ENCODE measurements around the gene ERF. TPM values are rescaled to one million over a fixed set of nuclear protein-coding genes. Genes with fewer than 3 reads are reported as not detected.
A peak's percentile ranks its signal among the peaks of the same experiment; 100 is the strongest.

The ERF gene
- polyA plus RNA-seq, 4 donors = 70.7 to 94.4 (median 71.8) TPM

DNA sequence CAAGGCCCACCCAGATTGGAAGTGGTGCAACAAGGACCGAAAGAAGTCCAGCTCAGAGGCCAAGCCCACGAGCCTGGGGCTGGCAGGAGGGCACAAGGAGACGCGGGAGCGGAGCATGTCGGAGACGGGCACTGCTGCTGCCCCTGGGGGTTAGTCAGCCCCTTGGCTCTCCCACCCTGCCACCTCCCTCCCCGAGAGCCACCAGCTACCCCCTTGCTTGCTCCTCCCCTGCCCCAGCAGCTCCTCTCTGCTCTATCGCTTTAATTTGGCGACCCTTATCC is 32.8 kb upstream of the ERF start:
- DNase-seq (ENCODE audit: low read depth in 4 of 4, low spot score in 3 of 4) = no peak

DNA sequence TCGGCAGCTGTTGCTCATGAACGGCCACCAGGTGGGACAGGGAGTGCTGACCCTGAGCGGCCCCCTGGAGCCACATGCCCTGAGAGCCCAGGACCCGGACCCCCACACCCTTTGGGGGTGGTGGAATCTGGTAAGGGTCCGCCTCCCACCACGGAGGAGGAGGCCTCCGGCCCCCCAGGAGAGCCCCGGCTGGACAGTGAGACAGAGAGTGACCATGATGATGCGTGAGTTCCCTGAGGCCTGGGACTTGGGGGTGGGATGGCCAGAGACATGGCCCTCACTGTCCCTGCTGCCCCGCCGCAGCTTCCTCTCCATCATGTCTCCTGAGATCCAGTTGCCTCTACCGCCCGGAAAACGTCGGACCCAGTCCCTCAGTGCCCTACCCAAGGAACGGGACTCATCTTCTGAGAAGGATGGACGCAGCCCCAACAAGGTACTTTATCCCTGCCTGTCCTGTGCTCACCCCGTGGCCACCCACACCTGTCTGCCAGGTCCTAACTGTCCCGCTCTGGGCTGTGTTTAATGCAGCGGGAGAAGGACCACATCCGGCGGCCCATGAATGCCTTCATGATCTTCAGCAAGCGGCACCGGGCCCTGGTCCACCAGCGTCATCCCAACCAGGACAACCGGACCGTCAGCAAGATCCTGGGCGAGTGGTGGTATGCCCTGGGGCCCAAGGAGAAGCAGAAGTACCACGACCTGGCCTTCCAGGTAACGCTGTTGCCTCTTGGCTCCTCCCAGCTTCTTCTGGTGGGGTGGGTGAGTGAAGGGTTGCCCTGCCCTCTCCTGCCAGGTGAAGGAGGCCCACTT is 32.3 kb upstream of the ERF start:
- no peak for DNase-seq (ENCODE audit: low read depth in 4 of 4, low spot score in 3 of 4)

DNA sequence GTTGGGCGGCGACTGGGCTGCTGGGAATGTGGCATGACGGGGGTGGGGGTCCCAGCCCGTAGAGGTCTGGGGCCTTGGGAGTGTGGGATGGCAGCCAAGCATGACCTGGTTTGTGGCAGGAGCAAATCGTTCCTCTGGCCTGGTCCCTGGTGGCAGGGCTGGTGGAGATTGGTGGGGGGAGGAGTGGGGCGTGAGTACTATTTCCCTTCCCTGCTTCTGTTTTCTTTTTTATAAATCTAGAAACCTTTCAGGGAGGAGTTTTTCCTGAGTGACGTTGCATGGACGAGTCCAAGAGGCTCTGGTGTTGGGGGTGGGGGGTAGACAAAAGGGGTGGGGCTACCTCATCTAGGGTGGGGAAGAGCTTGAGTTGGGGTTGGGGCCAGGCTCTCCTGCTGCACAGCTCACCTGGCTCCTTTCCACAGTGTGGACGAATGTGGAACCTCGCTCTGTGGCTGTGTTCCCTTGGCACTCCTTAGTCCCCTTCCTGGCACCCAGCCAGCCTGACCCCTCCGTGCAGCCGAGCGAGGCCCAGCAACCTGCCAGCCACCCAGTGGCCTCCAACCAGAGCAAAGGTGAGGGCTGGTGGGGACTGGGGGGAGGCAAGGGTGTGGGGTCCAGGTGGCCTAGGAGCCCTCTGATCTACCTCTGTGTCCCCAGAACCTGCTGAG is 31.6 kb upstream of the ERF start:
- DNase-seq (ENCODE audit: low read depth in 4 of 4, low spot score in 3 of 4) = no peak

DNA sequence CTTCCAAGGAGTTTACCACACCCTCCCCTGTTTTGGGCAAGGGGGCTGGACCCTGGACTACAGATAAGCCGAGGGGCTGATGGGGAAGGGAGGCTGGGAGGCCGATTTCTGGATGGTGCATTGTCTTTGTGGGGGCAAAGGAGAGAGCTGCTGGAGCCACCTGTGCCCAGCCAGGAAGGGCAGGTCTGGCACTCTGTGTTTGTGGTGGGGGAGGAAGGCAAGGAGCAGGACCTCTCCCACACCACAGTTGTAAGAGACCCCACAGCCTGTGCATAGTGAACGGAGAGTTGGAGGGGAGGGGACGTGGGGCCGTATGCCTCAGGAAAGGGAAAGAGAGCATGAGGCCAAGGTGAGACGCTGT is 31.0 kb upstream of the ERF start:
- DNase-seq (ENCODE audit: low read depth in 4 of 4, low spot score in 3 of 4) = no peak

DNA sequence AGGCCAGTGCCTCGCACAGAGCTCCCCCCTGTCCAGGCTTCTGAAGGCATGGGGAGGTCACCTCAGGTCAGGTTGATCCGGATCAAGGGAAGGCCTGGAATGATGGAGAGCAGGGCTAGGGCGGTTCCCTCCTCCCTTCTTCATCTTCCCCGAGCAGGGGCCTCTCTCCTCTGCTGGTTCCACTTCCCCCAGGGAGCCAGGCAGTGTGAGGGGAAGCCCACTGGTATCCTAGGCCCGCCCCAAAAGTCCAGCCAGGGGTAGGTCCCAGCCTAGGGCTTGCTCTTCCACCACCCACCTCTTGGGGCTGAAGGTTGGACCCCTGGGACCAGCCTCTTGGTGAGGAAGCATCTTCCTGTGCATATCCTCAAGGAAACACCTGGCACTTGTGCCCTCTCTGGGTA is 30.6 kb upstream of the ERF start:
- no peak for DNase-seq (ENCODE audit: low read depth in 4 of 4, low spot score in 3 of 4)

GRCh38 chr19:42284591-42285341 is 29.8 kb upstream of the ERF start:
- no peak for DNase-seq (ENCODE audit: low read depth in 4 of 4, low spot score in 3 of 4)

DNA sequence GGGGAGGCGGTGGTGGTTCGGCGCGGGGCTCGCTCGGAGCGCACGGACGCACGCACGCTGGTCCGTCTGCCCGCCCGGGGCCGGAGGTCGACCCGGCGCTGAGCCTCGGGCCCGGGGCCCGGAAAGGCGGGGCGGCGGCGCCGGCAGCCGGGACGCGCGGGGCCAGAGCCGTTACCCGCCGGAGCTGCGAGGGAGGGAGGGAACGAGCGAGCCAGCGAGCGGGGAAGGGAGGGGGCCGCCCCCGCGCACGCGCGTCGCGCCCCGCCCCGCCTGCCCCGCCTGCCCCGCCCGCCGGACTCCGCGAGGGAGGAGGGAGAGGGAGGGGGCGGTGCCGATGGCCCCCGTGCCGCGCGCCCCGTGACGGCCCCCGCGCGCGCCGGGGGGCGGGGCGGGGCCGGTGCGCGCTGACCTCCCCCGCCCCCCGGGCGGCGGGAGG is 29.2 kb upstream of the ERF start:
- DNase-seq (ENCODE audit: low read depth in 4 of 4, low spot score in 3 of 4) = no peak

DNA sequence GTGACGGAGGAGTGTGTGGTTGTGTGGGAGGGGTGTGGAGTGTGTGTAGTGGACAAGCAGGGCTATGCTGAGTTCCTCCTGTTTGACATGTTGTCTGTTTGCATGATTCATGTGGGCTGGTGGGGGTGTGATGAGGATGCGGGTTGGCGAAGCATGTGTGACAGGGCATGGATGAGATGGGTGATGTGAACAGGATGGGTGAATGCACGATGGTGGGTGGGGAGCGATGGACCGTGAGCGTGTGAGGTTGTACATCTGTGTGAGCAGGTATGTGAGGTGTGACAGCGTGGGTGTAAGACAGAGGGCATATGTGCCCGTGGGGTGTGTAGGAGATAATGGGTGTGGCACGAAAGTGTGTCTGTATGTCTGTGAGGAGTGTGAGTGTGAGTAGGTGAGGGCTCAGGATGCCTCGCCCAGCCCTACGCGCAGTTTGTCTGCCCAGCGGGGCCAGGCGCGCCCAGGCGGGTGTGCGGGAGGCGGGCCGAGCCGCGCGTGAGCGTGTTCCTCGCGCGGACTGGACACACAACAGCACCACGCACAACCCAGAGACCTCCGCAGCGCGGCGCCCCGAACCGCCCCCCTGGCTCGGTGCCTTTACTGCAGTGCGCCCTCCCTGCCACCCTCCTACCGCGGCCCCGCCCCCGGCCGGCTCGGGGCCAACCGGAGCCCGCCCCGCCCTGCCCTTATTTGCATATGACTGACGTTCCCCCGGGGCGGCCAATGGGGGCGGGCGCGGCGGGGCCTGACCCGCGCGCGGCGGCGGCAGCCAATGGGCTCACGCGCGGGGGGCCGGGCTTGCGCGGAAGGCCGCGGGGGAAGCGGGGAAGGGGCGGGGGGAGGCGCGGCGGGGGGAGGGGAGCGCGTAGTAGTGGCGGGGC is 28.5 kb upstream of the ERF start:
- DNase-seq (ENCODE audit: low read depth in 4 of 4, low spot score in 3 of 4) = peak in 3 of 4 donors; percentile 88 to 91 (median 89)

GRCh38 chr19:42282819-42283187 is 27.9 kb upstream of the ERF start:
- no peak for DNase-seq (ENCODE audit: low read depth in 4 of 4, low spot score in 3 of 4)

GRCh38 chr19:42281827-42282762 is 27.2 kb upstream of the ERF start:
- no peak for DNase-seq (ENCODE audit: low read depth in 4 of 4, low spot score in 3 of 4)

GRCh38 chr19:42281146-42281826 is 26.4 kb upstream of the ERF start:
- DNase-seq (ENCODE audit: low read depth in 4 of 4, low spot score in 3 of 4) = no peak

GRCh38 chr19:42280815-42281145 is 25.9 kb upstream of the ERF start:
- no peak for DNase-seq (ENCODE audit: low read depth in 4 of 4, low spot score in 3 of 4)

- peak in 1 of 4 donors; percentile 74 for DNase-seq (ENCODE audit: low read depth in 4 of 4, low spot score in 3 of 4)
These were observed 25.2 kb upstream of the ERF start for GRCh38 chr19:42279902-42280814.

DNA sequence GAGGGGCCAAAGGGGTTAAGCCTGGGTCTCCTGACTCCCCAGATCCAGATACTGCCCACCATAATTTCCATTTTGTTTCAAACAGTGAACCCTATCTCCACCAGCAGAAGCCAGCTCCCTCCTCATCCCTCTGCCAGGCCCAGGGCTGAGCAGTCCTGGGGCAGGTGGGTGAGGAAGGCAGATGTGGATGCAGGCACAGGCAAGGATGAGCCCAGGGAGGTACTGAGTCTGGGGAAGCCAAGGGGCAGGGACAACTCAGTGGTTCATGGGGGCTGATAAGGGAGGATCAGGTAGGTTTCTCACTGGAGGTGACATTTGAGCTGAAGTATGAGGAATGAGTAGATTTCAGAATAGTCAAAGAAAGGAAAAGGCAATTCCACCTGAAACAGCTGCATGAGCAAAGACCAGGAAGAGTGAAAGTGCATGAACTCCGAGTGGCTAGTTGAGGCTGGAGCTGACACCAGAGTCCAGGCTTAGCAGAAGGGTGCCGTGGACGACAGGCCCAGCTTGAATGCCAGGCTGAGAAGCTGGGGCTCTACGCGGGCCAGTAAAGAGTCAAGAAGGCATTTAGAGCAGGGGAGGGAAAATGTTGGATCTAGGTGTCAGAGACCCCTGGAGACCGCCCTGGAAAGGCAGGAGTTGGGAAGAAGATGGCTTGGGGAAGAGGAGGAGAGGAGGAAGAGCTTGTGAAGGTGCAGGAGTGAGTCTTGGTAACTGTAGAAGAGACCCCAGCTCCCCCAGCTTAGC is 24.4 kb upstream of the ERF start:
- no peak for DNase-seq (ENCODE audit: low read depth in 4 of 4, low spot score in 3 of 4)

DNA sequence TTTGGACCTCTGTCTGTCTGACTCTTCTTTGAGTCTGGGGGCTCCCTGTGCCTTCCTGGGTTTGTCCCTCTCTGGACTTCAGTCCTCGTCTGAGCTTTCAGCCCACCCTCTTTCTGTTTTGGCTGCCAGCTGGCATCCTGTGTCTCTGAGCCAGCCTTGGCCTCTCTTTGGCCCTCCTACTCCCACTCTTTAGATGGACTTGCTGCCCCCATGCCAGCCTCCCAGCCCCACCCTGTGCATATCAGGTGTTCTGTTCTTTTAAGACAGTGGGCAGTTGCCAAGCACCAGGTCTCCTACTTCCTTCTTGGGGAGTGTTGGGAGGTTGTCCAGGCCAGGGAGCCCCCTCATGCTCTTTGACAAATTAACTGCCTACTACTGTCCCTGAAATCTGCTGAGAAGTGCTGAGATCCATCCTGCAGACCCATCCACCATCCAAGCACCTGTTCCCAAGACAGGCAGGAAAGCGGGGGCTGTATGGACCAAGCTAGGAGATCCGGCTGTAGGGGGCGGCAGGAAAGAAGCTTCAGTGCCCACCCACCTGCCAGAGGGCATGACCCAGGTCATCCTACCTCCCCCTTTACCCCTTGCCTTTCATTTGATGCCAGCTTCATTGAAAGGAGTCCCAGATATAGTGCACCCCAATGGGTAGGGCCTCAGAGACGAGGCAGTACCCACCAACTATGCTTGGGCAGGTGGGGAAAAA is 23.7 kb upstream of the ERF start:
- no peak for DNase-seq (ENCODE audit: low read depth in 4 of 4, low spot score in 3 of 4)

DNA sequence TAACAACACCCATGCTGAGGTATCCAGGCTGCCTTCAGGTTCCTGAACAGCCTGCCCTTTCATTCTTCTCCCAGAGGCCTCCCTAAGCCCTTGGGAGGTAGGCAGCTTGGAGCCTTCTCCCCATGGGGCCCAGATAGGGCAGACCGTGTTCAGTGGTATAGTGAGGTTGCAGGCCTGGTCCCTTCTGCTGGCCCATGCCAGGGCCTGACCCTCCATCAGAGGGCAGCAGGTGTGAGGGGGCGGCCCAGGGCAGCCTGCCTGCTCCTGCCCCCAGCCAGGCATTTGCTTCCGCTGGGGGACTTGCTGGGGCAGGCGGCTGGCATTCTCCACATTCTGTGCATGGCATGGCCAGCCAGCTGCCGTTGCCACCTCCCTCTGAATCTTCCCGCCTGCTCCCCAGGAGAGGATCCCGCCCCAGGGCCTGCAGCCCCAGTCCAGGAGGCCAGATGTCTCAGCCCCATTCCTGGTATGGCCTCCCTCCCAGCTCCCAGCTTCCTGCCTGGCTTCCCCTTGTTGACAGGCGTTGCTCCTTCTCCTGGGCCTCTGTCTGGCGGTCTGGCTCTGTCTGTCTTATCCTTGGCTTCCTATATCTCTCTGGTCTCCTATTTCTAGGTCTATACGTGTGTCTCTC is 23.0 kb upstream of the ERF start:
- no peak for DNase-seq (ENCODE audit: low read depth in 4 of 4, low spot score in 3 of 4)

GRCh38 chr19:42276821-42277220 is 21.9 kb upstream of the ERF start:
- DNase-seq (ENCODE audit: low read depth in 4 of 4, low spot score in 3 of 4) = no peak

Measured in right renal pelvis (tissue), 4 donors.